Measurements from ENCODE around the gene SNCA. TPM values are rescaled to one million over a fixed set of nuclear protein-coding genes. Genes with fewer than 3 reads are reported as not detected.

SNCA gene
- total RNA-seq, 1 donor from 2014 or later, result 5.6 TPM

GRCh38 chr4:89868276-89868675 lies 31.3 kb upstream of the SNCA start:
- H3K27me3 Mint-ChIP-seq (ENCODE audit: insufficient read depth, low read depth), result no peaks in the 10 kb centered on the region
- H3K9me3 Mint-ChIP-seq, result peaks cover 16% of the 10 kb centered on the region
- Histone ChIP-seq H2AFZ (replicated peaks) (no peak overlapping the region), H3K79me2 (ENCODE audit: low read depth) (no peaks in the 10 kb centered on the region), H3F3A (ENCODE audit: low read depth) (no peaks in the 10 kb centered on the region), H3K4me1 (no peaks in the 10 kb centered on the region), H3K4me3 (no peak overlapping the region), H3K9me3 (ENCODE audit: low read depth) (no peaks in the 10 kb centered on the region), H3K4me2 (no peak overlapping the region), H3K27ac (no peak overlapping the region), H4K20me1 (ENCODE audit: low read depth) (no peaks in the 10 kb centered on the region), H3K27me3 (no peaks in the 10 kb centered on the region), H3K36me3 (no peaks in the 10 kb centered on the region), H3K9ac (no peak overlapping the region)
- H3K36me3 Mint-ChIP-seq, result no peaks in the 10 kb centered on the region
- peaks cover 13% of the 10 kb centered on the region for H3K4me1 Mint-ChIP-seq
- no peak overlapping the region for H3K4me3 Mint-ChIP-seq
- DNase-seq (ENCODE audit: low spot score), result no peak
- no peak overlapping the region for H3K27ac Mint-ChIP-seq
- TF ChIP-seq, protein P1, sequence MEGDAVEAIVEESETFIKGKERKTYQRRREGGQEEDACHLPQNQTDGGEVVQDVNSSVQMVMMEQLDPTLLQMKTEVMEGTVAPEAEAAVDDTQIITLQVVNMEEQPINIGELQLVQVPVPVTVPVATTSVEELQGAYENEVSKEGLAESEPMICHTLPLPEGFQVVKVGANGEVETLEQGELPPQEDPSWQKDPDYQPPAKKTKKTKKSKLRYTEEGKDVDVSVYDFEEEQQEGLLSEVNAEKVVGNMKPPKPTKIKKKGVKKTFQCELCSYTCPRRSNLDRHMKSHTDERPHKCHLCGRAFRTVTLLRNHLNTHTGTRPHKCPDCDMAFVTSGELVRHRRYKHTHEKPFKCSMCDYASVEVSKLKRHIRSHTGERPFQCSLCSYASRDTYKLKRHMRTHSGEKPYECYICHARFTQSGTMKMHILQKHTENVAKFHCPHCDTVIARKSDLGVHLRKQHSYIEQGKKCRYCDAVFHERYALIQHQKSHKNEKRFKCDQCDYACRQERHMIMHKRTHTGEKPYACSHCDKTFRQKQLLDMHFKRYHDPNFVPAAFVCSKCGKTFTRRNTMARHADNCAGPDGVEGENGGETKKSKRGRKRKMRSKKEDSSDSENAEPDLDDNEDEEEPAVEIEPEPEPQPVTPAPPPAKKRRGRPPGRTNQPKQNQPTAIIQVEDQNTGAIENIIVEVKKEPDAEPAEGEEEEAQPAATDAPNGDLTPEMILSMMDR (IDR thresholded peaks at IDR 0.05), result no peak

GRCh38 chr4:89863533-89863932 lies 26.6 kb upstream of the SNCA start:
- DNase-seq (ENCODE audit: low spot score), result no peak
- Histone ChIP-seq H3F3A (ENCODE audit: low read depth) (no peaks in the 10 kb centered on the region), H3K79me2 (ENCODE audit: low read depth) (no peaks in the 10 kb centered on the region), H3K9me3 (ENCODE audit: low read depth) (no peaks in the 10 kb centered on the region), H2AFZ (replicated peaks) (peak overlapping the region; percentile 5), H3K36me3 (no peaks in the 10 kb centered on the region), H3K27me3 (no peaks in the 10 kb centered on the region), H4K20me1 (ENCODE audit: low read depth) (no peaks in the 10 kb centered on the region), H3K4me3 (no peak overlapping the region), H3K4me2 (no peak overlapping the region), H3K4me1 (no peaks in the 10 kb centered on the region), H3K9ac (no peak overlapping the region), H3K27ac (no peak overlapping the region)
- no peaks in the 10 kb centered on the region for H3K36me3 Mint-ChIP-seq
- no peak overlapping the region for H3K4me3 Mint-ChIP-seq
- H3K4me1 Mint-ChIP-seq, result no peaks in the 10 kb centered on the region
- H3K27ac Mint-ChIP-seq, result no peak overlapping the region
- H3K9me3 Mint-ChIP-seq, result peaks cover 16% of the 10 kb centered on the region
- TF ChIP-seq EZH2phosphoT487 (IDR thresholded peaks at IDR 0.05) (no peak), EZH2 (IDR thresholded peaks at IDR 0.05) (no peak)
- TF ChIP-seq, protein P1 (IDR thresholded peaks at IDR 0.05), result no peak
- no peaks in the 10 kb centered on the region for H3K27me3 Mint-ChIP-seq (ENCODE audit: insufficient read depth, low read depth)

- no peak overlapping the region for H3K4me3 ChIP-seq
- Mint-ChIP-seq H3K27me3 (ENCODE audit: insufficient read depth, low read depth) (no peaks in the 10 kb centered on the region), H3K4me1 (no peaks in the 10 kb centered on the region), H3K4me3 (no peak overlapping the region), H3K9me3 (peaks cover 13% of the 10 kb centered on the region), H3K27ac (no peak overlapping the region), H3K36me3 (no peaks in the 10 kb centered on the region)
- no peaks in the 10 kb centered on the region for H3K27me3 ChIP-seq
- H3K27ac ChIP-seq, result no peak overlapping the region
- no peak for TF ChIP-seq EZH2phosphoT487 (IDR thresholded peaks at IDR 0.05)
- H4K20me1 ChIP-seq (ENCODE audit: low read depth), result no peaks in the 10 kb centered on the region
- H3K9ac ChIP-seq, result no peak overlapping the region
- no peaks in the 10 kb centered on the region for H3K36me3 ChIP-seq
- no peak overlapping the region for H3K4me2 ChIP-seq
- peak; percentile 51 for DNase-seq (ENCODE audit: low spot score)
- H3K79me2 ChIP-seq (ENCODE audit: low read depth), result no peaks in the 10 kb centered on the region
- H3F3A ChIP-seq (ENCODE audit: low read depth), result no peaks in the 10 kb centered on the region
- H3K4me1 ChIP-seq, result no peaks in the 10 kb centered on the region
- no peaks in the 10 kb centered on the region for H3K9me3 ChIP-seq (ENCODE audit: low read depth)
- no peak overlapping the region for H2AFZ ChIP-seq (replicated peaks)
Observed at GRCh38 chr4:89860971-89861370, 24.0 kb upstream of the SNCA start.

GRCh38 chr4:89855236-89855635 lies 18.3 kb upstream of the SNCA start:
- no peak overlapping the region for H3K4me2 ChIP-seq
- Mint-ChIP-seq H3K36me3 (peaks cover 6% of the 10 kb centered on the region), H3K4me1 (no peaks in the 10 kb centered on the region), H3K27ac (no peak overlapping the region), H3K9me3 (peaks cover 26% of the 10 kb centered on the region), H3K27me3 (ENCODE audit: insufficient read depth, low read depth) (peaks cover 2% of the 10 kb centered on the region), H3K4me3 (no peak overlapping the region)
- H3K9ac ChIP-seq, result no peak overlapping the region
- no peaks in the 10 kb centered on the region for H4K20me1 ChIP-seq (ENCODE audit: low read depth)
- no peak overlapping the region for H2AFZ ChIP-seq (replicated peaks)
- H3F3A ChIP-seq (ENCODE audit: low read depth), result no peaks in the 10 kb centered on the region
- TF ChIP-seq EZH2phosphoT487 (IDR thresholded peaks at IDR 0.05) (no peak), EZH2 (IDR thresholded peaks at IDR 0.05) (no peak)
- no peaks in the 10 kb centered on the region for H3K36me3 ChIP-seq
- no peaks in the 10 kb centered on the region for H3K4me1 ChIP-seq
- no peak overlapping the region for H3K27ac ChIP-seq
- DNase-seq (ENCODE audit: low spot score), result no peak
- H3K79me2 ChIP-seq (ENCODE audit: low read depth), result no peaks in the 10 kb centered on the region
- H3K27me3 ChIP-seq, result no peaks in the 10 kb centered on the region
- no peak overlapping the region for H3K4me3 ChIP-seq
- H3K9me3 ChIP-seq (ENCODE audit: low read depth), result no peaks in the 10 kb centered on the region
